ENCODE measurements around the gene TSPAN15. TPM values are rescaled to one million over a fixed set of nuclear protein-coding genes. Genes with fewer than 3 reads are reported as not detected.

The TSPAN15 gene
- total and polyA plus RNA-seq, 2 experiments from 2014 or later = 6.6 to 10.1 TPM

- peaks cover 3% of the 10 kb centered on the region; the same call in 1 of the 2 replicates for H3K4me1 ChIP-seq (ENCODE audit: insufficient read depth)
- H3K4me2 ChIP-seq = no peak overlapping the region
- ATAC-seq (no peak), DNase-seq (ENCODE audit: low spot score) (no peak)
- no peak for TF ChIP-seq ZNF331 (CRISPR knock-in tag; IDR thresholded peaks at IDR 0.05; ENCODE audit: low read depth)
- no peak for TF ChIP-seq ZNF462 (CRISPR knock-in tag; IDR thresholded peaks at IDR 0.05)
- TF ChIP-seq EZH2 (IDR thresholded peaks at IDR 0.05; ENCODE audit: low read depth, unreplicated experiment) = no peak
- TF ChIP-seq ZNF114 (CRISPR knock-in tag; IDR thresholded peaks at IDR 0.05) = no peak
- TF ChIP-seq CTCF (conservative IDR thresholded peaks at IDR 0.05; ENCODE audit: low read depth in 2 of 2) = no peak
- no peak for TF ChIP-seq REST (IDR thresholded peaks at IDR 0.05; ENCODE audit: unreplicated experiment)
- no peak for TF ChIP-seq EZH2phosphoT487 (IDR thresholded peaks at IDR 0.05; ENCODE audit: unreplicated experiment)
- TF ChIP-seq POLR2AphosphoS5 (IDR thresholded peaks at IDR 0.05; ENCODE audit: low read depth) = no peak
- TF ChIP-seq NANOG (IDR thresholded peaks at IDR 0.05; ENCODE audit: borderline replicate concordance) = no peak
- TF ChIP-seq JUNB (IDR thresholded peaks at IDR 0.05; ENCODE audit: unreplicated experiment) = no peak
- TF ChIP-seq ETS1 (IDR thresholded peaks at IDR 0.05) = no peak
- no peak for TF ChIP-seq STAT1 (IDR thresholded peaks at IDR 0.05; ENCODE audit: unreplicated experiment)
- TF ChIP-seq CREB1 (CRISPR knock-in tag; IDR thresholded peaks at IDR 0.05; ENCODE audit: low read depth) = no peak
- H3K27me3 ChIP-seq (ENCODE audit: insufficient read depth) = no peaks in the 10 kb centered on the region
- no peaks in the 10 kb centered on the region for H3K36me3 ChIP-seq (ENCODE audit: insufficient read depth)
- H3K27me3 Mint-ChIP-seq (ENCODE audit: insufficient read depth, low read depth, poor library complexity) = peaks cover 10% of the 10 kb centered on the region
- H3K9me2 ChIP-seq (ENCODE audit: insufficient read depth) = no peaks in the 10 kb centered on the region
- H3F3A ChIP-seq (replicated peaks; ENCODE audit: low read depth) = no peaks in the 10 kb centered on the region
- H3K9me3 Mint-ChIP-seq = peaks cover 28% of the 10 kb centered on the region
- H3K36me3 Mint-ChIP-seq (ENCODE audit: low read depth) = peaks cover 19% of the 10 kb centered on the region
- H2AFZ ChIP-seq = no peak overlapping the region
- peaks cover 12% of the 10 kb centered on the region for H3K4me1 Mint-ChIP-seq
- H4K20me1 ChIP-seq (replicated peaks; ENCODE audit: insufficient read depth) = no peaks in the 10 kb centered on the region
- no peak overlapping the region for H3K4me3 Mint-ChIP-seq
- H3K27ac ChIP-seq (ENCODE audit: low read depth) = no peak overlapping the region
- no peaks in the 10 kb centered on the region for H3K79me2 ChIP-seq (replicated peaks; ENCODE audit: insufficient read depth)
- H3K4me3 ChIP-seq = no peak overlapping the region
- no peak overlapping the region for H3K27ac Mint-ChIP-seq
These were observed 33.5 kb downstream of the TSPAN15 start for GRCh38 chr10:69484736-69485135.

Data from GM23338 (cell line).